Fibroblast of pulmonary artery (primary cell): ENCODE measurements around the gene YPEL2.
"Not testable (repeated sequence)": the region's sequence is repeated elsewhere in the genome, so short reads cannot be mapped to it uniquely, and the experiment has no call there.

Experiments used
- DNase-seq: peaks from one replicate; pipeline ENCODE4 v3.0.0-alpha.2; 2010; ENCODE audit warnings: low read depth
- H3K4me3 ChIP-seq: replicated peaks from 2 replicates; pipeline ENCODE4 v1.5.1; 2011; ENCODE audit warnings: low read depth, mild to moderate bottlenecking, control low read depth, low read length, moderate library complexity
- TF ChIP-seq, protein P1 (sequence below): IDR thresholded peaks from 2 replicates; pipeline ENCODE4 v1.5.1; 2011; ENCODE audit warnings: mild to moderate bottlenecking, control low read depth, low read length, inconsistent platforms; ENCODE audit errors: missing control alignments

YPEL2 gene

DNA sequence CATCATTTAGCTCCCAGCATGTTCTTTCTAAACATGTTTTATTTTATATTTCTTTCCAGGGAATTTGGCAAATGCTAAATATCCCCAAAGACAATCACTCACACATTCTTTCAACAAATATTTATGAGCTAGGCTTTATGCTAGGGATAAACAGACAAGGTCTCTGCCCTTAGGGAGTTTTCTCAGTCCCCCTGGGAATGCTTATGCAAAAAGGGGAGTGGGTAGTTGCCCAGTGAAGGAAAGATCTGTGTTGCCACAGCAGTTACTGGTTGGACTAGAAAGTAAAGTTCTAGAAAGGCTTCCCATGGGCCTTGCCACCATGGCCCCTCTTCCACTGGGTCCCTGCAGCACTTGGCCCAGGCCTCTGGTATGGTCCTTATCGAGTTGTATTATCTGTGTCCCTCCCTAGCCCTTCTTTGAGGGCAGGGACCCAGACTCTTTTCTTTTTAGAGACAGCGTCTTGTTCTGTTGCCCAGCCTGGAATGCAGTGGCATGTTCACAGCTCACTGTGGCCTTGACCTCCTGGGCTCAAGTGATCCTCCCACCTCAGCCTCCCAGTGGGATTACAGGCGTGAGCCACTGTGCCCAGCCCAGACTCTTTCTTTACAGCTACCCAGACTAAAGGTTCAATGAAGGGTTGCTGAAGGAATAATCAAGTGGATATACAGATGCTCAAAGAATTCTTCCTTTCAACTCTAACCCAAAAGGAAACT lies 78.0 kb downstream of the YPEL2 start:
- DNase-seq, result no peak
- TF ChIP-seq, protein P1, sequence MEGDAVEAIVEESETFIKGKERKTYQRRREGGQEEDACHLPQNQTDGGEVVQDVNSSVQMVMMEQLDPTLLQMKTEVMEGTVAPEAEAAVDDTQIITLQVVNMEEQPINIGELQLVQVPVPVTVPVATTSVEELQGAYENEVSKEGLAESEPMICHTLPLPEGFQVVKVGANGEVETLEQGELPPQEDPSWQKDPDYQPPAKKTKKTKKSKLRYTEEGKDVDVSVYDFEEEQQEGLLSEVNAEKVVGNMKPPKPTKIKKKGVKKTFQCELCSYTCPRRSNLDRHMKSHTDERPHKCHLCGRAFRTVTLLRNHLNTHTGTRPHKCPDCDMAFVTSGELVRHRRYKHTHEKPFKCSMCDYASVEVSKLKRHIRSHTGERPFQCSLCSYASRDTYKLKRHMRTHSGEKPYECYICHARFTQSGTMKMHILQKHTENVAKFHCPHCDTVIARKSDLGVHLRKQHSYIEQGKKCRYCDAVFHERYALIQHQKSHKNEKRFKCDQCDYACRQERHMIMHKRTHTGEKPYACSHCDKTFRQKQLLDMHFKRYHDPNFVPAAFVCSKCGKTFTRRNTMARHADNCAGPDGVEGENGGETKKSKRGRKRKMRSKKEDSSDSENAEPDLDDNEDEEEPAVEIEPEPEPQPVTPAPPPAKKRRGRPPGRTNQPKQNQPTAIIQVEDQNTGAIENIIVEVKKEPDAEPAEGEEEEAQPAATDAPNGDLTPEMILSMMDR, result no peak
- H3K4me3 ChIP-seq, result no peak overlapping the region

DNA sequence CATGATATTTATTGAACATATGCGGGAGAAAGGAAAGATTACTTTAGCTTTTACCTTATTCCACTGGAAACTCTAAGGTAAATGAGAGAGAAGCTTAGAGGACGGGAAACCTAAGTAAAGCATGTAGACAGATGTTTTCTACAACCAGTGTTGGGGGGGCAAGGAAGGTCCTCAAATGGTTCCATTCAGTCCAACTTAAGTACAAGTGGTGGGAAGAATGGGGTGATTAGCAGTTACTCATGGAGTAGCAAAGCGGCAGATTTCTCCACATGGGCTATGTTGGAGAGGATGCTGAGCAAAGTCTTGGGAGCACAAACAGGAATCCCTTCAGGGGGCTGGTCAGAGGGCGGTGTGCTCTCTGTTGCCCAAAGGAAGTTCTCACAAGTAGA lies 78.6 kb downstream of the YPEL2 start:
- H3K4me3 ChIP-seq, result no peak overlapping the region
- no peak for DNase-seq
- TF ChIP-seq, protein P1, result no peak

DNA sequence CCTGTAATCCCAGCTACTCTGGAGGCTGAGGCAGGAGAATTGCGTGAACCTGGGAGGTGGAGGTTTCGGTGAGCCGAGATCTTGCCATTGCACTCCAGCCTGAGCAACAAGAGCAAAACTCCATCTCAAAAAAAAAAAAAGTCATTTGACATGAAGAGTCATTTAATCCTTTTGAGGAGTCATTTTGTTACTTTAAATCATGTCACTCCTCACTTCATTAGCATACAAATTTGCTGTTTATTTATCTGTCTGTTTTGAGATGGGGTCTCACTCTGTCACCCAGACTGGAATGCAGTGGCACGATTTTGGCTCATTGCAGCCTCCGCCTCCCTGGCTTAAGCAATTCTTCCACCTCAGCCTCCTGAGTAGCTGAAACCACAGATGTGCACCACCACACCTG lies 81.0 kb downstream of the YPEL2 start:
- not testable (repeated sequence) for H3K4me3 ChIP-seq, DNase-seq

DNA sequence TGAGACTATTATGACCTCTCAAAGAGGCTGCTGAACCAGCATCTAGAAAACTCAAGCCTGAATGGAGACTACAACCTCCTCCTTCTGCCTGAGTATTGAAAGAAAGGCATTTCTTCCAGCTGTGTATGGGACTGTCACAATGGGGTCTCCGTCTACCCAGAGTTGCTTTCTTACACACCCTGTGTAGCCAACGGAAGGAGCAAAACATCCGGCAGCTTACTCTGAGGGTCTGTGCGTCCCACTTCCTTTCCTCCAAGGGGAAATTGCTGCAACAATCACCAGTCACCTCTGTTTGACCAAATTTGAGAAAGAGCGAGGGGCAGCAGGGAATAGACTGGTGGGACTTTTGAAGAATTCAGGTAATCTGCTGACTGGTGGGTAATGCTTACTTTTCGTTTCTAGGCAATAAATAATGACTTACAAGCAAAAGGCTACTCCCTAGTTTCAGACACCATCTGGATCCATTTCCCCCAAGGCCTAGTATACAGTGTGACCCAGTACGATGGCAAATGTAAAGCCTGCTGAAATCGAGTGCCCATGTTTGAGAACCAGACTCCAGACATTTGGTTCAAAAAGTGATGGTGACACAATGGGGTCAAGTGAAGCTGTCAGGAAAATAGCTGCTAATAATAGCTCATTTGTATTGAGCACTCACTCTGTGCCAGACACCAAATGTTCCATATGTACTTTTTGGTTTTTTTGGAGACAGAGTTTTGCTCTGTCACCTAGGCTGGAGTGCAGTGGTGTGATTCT lies 81.7 kb downstream of the YPEL2 start:
- TF ChIP-seq, protein P1, result no peak
- DNase-seq, result no peak
- H3K4me3 ChIP-seq, result no peak overlapping the region

DNA sequence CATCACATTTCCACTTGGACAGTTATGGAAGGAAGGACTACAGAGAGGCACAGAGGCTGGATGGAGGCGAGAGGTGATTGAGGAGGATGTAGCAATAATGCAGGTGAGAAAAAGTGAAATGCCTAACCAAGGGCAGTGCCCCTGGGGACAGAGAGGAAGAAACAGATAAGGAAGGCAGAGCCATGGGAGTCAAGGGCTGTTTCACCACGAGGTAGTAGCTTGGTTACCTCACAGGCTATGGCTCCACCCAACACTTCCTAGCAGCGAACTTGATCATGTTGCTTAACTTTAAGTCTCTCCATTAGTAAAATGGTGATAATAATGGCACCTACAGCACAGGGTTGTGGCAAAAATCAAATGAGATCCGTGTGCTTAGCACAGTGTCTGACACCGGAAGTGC lies 83.9 kb downstream of the YPEL2 start:
- DNase-seq, result no peak
- H3K4me3 ChIP-seq, result no peak overlapping the region
- TF ChIP-seq, protein P1, result no peak

DNA sequence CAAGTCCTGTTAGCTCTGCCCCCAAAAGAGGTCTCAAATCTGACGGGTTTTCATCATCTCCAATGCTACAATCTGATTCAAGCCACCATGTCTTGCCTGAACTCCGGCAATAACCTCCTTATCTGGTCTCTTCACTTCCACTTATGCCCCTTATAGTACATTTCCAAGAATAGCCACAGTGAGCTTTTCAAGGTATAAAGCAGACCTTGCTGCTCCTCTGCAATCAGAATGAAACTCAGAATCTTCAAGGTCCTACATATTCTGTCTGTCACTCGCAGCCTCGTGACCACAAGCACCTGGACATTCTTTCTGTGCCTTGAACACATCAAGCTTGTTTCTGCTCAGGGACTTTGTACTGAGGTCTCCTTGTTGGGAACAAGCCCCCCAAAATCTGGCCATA lies 84.7 kb downstream of the YPEL2 start:
- no peak overlapping the region for H3K4me3 ChIP-seq
- DNase-seq, result no peak
- TF ChIP-seq, protein P1, result no peak

DNA sequence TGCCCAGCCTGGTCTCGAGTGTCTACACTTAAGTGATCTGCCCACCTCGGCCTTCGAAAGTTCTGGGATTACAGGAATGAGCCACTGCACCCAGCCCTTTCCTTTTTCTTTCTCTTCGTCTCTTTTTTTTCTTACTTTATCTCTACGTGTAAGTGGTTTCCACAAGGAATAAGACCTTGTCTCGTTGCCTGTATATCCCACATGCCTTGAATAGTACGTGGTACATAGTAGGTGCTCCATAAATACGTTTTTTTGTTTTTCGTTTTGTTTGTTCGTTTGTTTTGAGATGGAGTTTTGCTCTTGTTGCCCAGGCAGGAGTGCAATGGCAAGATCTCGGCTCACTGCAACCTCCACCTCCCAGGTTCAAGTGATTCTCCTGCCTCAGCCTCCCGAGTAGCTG lies 86.0 kb downstream of the YPEL2 start:
- H3K4me3 ChIP-seq, result no peak overlapping the region
- TF ChIP-seq, protein P1, result no peak
- no peak for DNase-seq
